ENCODE results near the gene SPATA31E1. TPM values are rescaled to one million over a fixed set of nuclear protein-coding genes. Genes with fewer than 3 reads are reported as not detected.

Gene SPATA31E1
- 0.01 TPM for polyA plus RNA-seq (2013, experiment 1 of 2)
- 0.03 TPM for polyA plus RNA-seq (2013, experiment 2 of 2)

DNA sequence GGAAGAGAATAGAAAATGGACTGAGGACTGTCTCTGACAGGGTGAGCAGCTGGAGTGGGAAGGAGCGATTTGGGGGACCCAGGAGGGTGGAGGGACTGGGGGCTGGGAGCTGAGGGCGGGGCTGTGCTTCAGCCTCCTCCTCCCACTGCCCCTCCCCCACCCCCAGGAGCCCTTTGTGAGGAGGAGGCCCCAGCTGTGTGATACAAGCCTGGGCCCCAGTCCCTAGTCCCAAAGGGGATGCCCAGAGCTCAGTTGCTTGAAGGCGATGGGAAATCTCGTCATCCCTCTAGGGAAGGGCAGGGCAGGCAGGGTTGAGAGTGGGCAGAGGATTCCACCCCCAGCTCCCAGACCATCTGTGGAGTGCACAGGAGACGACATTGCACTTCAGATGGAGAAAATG is at the start of gene SPATA31E1:
SPATA31E1 (plus strand) TSS at position 251 of the 400 bp plus-strand sequence; CDS start at position 266, 15 bp downstream.
- no peak within 1 kb of the TSS for H2AFZ ChIP-seq (ENCODE audit: low read length)
- peak within 1 kb of the TSS; percentile 60 for H2BK15ac ChIP-seq (ENCODE audit: low read length)
- no peaks in the 10 kb centered on the region for H3K27me3 ChIP-seq (ENCODE audit: control insufficient read depth in 3 of 3, insufficient read depth in 3 of 3, low read depth in 1 of 3, low read length in 3 of 3)
- H3K18ac ChIP-seq (ENCODE audit: low read length), result no peak within 1 kb of the TSS
- no peak within 1 kb of the TSS for H3K27ac ChIP-seq (replicated peaks; ENCODE audit: low read length)
- no CpG with 5 or more reads among the region's 5 CpGs for WGBS, 2 donors (ENCODE audit: extremely low coverage in 2 of 2, insufficient read length in 2 of 2, insufficient replicate concordance in 1 of 2)
- peak within 1 kb of the TSS; percentile 6 for H2AK5ac ChIP-seq (ENCODE audit: low read depth, low read length)
- peak within 1 kb of the TSS; percentile 7 for H2BK5ac ChIP-seq (ENCODE audit: low read length)
- no peak within 1 kb of the TSS for H3K9ac ChIP-seq (ENCODE audit: low read depth, low read length, poor library complexity)
- no peak within 1 kb of the TSS for H3K4ac ChIP-seq (ENCODE audit: low read length)
- peaks cover 0 to 5% of the 10 kb centered on the region in 2 donors for H3K4me1 ChIP-seq (ENCODE audit: control insufficient read depth in 2 of 2, insufficient read depth in 1 of 2, low read depth in 1 of 2, low read length in 2 of 2)
- H4K91ac ChIP-seq (ENCODE audit: low read depth, low read length, poor library complexity), result no peak within 1 kb of the TSS
- no peak within 1 kb of the TSS for H3K23ac ChIP-seq (ENCODE audit: low read depth, low read length, poor library complexity)
- no peak within 1 kb of the TSS for H3K4me3 ChIP-seq (ENCODE audit: low read length in 2 of 2)
- H4K8ac ChIP-seq (ENCODE audit: low read depth, low read length), result no peak within 1 kb of the TSS
- H2BK120ac ChIP-seq (ENCODE audit: low read depth, low read length), result no peak within 1 kb of the TSS
- H3K4me2 ChIP-seq (ENCODE audit: insufficient read depth, low read length, poor library complexity, severe bottlenecking), result no peak within 1 kb of the TSS
- H3K9me3 ChIP-seq (replicated peaks in 1 of 2; ENCODE audit: control insufficient read depth in 2 of 2, insufficient read depth in 1 of 2, low read depth in 1 of 2, low read length in 2 of 2), result no peaks in the 10 kb centered on the region
- H3K36me3 ChIP-seq (replicated peaks in 1 of 2; ENCODE audit: control insufficient read depth in 2 of 2, insufficient read depth in 2 of 2, low read length in 2 of 2), result no peaks in the 10 kb centered on the region
- H3K79me1 ChIP-seq (ENCODE audit: low read depth, low read length), result no peaks in the 10 kb centered on the region
- DNase-seq (ENCODE audit: low spot score), result no peak
- H2BK12ac ChIP-seq (ENCODE audit: low read length), result no peak within 1 kb of the TSS
- H3K14ac ChIP-seq (ENCODE audit: low read length), result no peak within 1 kb of the TSS

- no CpG with 5 or more reads among the region's 14 CpGs for WGBS, 2 donors (ENCODE audit: extremely low coverage in 2 of 2, insufficient read length in 2 of 2, insufficient replicate concordance in 1 of 2)
- no peak for DNase-seq (ENCODE audit: low spot score)
Measured at GRCh38 chr9:87834357-87834756, 48.3 kb upstream of the SPATA31E1 start.

GRCh38 chr9:87836536-87836935 is 46.1 kb upstream of the SPATA31E1 start:
- no peak overlapping the region for H2BK15ac ChIP-seq (ENCODE audit: low read length)
- no peak overlapping the region for H4K91ac ChIP-seq (ENCODE audit: low read depth, low read length, poor library complexity)
- no peak overlapping the region for H3K27ac ChIP-seq (replicated peaks; ENCODE audit: low read length)
- H3K4me1 ChIP-seq (ENCODE audit: control insufficient read depth in 2 of 2, insufficient read depth in 1 of 2, low read depth in 1 of 2, low read length in 2 of 2), result peaks cover 0 to 2% of the 10 kb centered on the region in 2 donors
- H3K36me3 ChIP-seq (replicated peaks in 1 of 2; ENCODE audit: control insufficient read depth in 2 of 2, insufficient read depth in 2 of 2, low read length in 2 of 2), result no peaks in the 10 kb centered on the region
- no peak overlapping the region for H2BK12ac ChIP-seq (ENCODE audit: low read length)
- H3K18ac ChIP-seq (ENCODE audit: low read length), result no peak overlapping the region
- no peak overlapping the region for H2AFZ ChIP-seq (ENCODE audit: low read length)
- no peak overlapping the region for H3K4ac ChIP-seq (ENCODE audit: low read length)
- WGBS, 2 donors (ENCODE audit: extremely low coverage in 2 of 2, insufficient read length in 2 of 2, insufficient replicate concordance in 1 of 2), result no CpG with 5 or more reads among the region's 5 CpGs
- H2BK5ac ChIP-seq (ENCODE audit: low read length), result no peak overlapping the region
- no peak overlapping the region for H3K14ac ChIP-seq (ENCODE audit: low read length)
- no peaks in the 10 kb centered on the region for H3K9me3 ChIP-seq (replicated peaks in 1 of 2; ENCODE audit: control insufficient read depth in 2 of 2, insufficient read depth in 1 of 2, low read depth in 1 of 2, low read length in 2 of 2)
- no peak overlapping the region for H3K4me2 ChIP-seq (ENCODE audit: insufficient read depth, low read length, poor library complexity, severe bottlenecking)
- no peak overlapping the region for H3K23ac ChIP-seq (ENCODE audit: low read depth, low read length, poor library complexity)
- no peak overlapping the region for H2BK120ac ChIP-seq (ENCODE audit: low read depth, low read length)
- no peak overlapping the region for H3K4me3 ChIP-seq (ENCODE audit: low read length in 2 of 2)
- H3K27me3 ChIP-seq (ENCODE audit: control insufficient read depth in 3 of 3, insufficient read depth in 3 of 3, low read depth in 1 of 3, low read length in 3 of 3), result no peaks in the 10 kb centered on the region
- no peak for DNase-seq (ENCODE audit: low spot score)
- H3K9ac ChIP-seq (ENCODE audit: low read depth, low read length, poor library complexity), result no peak overlapping the region
- no peak overlapping the region for H2AK5ac ChIP-seq (ENCODE audit: low read depth, low read length)
- H3K79me1 ChIP-seq (ENCODE audit: low read depth, low read length), result no peaks in the 10 kb centered on the region
- no peak overlapping the region for H4K8ac ChIP-seq (ENCODE audit: low read depth, low read length)

More at GRCh38 chr9:87834357-87834756, 48.3 kb upstream of the SPATA31E1 start:
- peak overlapping the region; percentile 58 for H3K18ac ChIP-seq (ENCODE audit: low read length)
- no peaks in the 10 kb centered on the region for H3K79me1 ChIP-seq (ENCODE audit: low read depth, low read length)
- H3K23ac ChIP-seq (ENCODE audit: low read depth, low read length, poor library complexity), result no peak overlapping the region
- H2BK15ac ChIP-seq (ENCODE audit: low read length), result no peak overlapping the region
- H4K91ac ChIP-seq (ENCODE audit: low read depth, low read length, poor library complexity), result no peak overlapping the region
- no peak overlapping the region for H3K9ac ChIP-seq (ENCODE audit: low read depth, low read length, poor library complexity)
- no peaks in the 10 kb centered on the region for H3K36me3 ChIP-seq (replicated peaks in 1 of 2; ENCODE audit: control insufficient read depth in 2 of 2, insufficient read depth in 2 of 2, low read length in 2 of 2)
- H3K14ac ChIP-seq (ENCODE audit: low read length), result no peak overlapping the region
- no peak overlapping the region for H2BK120ac ChIP-seq (ENCODE audit: low read depth, low read length)
- no peak overlapping the region for H2BK5ac ChIP-seq (ENCODE audit: low read length)
- H3K27me3 ChIP-seq (ENCODE audit: control insufficient read depth in 3 of 3, insufficient read depth in 3 of 3, low read depth in 1 of 3, low read length in 3 of 3), result peaks cover 0 to 4% (median 0%) of the 10 kb centered on the region in 3 experiments
- H3K4ac ChIP-seq (ENCODE audit: low read length), result no peak overlapping the region
- peaks cover 0 to 4% of the 10 kb centered on the region in 2 donors for H3K4me1 ChIP-seq (ENCODE audit: control insufficient read depth in 2 of 2, insufficient read depth in 1 of 2, low read depth in 1 of 2, low read length in 2 of 2)
- no peak overlapping the region for H2AK5ac ChIP-seq (ENCODE audit: low read depth, low read length)
- H2AFZ ChIP-seq (ENCODE audit: low read length), result no peak overlapping the region
- H3K4me2 ChIP-seq (ENCODE audit: insufficient read depth, low read length, poor library complexity, severe bottlenecking), result no peak overlapping the region
- peaks cover 0 to 2% of the 10 kb centered on the region in 2 donors for H3K9me3 ChIP-seq (replicated peaks in 1 of 2; ENCODE audit: control insufficient read depth in 2 of 2, insufficient read depth in 1 of 2, low read depth in 1 of 2, low read length in 2 of 2)
- no peak overlapping the region for H2BK12ac ChIP-seq (ENCODE audit: low read length)
- H3K4me3 ChIP-seq (ENCODE audit: low read length in 2 of 2), result no peak overlapping the region
- H4K8ac ChIP-seq (ENCODE audit: low read depth, low read length), result no peak overlapping the region
- H3K27ac ChIP-seq (replicated peaks; ENCODE audit: low read length), result no peak overlapping the region

DNA sequence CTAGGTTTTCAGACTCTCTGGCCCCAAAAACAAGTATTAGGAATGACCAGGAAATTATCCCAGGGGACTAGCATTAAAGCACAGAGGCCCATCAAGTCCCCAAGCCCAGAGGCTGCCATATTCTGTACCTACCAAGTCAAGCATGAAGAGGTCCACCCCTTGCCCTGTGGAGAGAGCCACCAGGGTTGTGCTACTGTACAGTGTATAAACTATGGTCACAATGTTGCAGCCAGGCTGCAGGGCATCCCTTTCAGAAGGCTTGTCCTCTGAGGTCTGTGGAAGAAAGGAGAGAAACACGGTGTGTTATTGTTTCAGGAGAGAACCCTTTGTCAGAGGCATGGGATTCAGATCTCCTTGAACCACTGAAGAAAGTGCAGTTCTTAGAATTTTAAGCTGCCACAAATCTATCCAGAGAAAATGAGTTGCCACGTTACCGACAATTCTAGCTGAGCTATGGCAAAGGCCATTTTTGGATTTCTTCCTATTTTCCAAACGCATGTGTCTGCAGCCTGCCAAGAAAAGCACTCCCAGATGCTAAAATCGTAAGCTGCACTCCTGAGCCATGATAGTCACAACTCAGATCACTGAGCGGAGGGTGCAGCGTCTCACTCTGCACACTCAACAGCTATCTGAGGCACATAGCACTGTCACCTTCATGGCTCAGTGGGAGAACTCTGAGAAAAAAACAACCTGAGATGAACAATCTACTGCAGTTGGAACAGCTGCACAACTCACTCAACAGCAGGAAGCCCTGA is 45.5 kb upstream of the SPATA31E1 start:
- no peak for DNase-seq (ENCODE audit: low spot score)

More for the DNA sequence above, 45.5 kb upstream of the SPATA31E1 start:
- H2BK12ac ChIP-seq (ENCODE audit: low read length), result no peak overlapping the region
- H3K23ac ChIP-seq (ENCODE audit: low read depth, low read length, poor library complexity), result no peak overlapping the region
- H3K27ac ChIP-seq (replicated peaks; ENCODE audit: low read length), result no peak overlapping the region
- no peaks in the 10 kb centered on the region for H3K9me3 ChIP-seq (replicated peaks in 1 of 2; ENCODE audit: control insufficient read depth in 2 of 2, insufficient read depth in 1 of 2, low read depth in 1 of 2, low read length in 2 of 2)
- H2BK15ac ChIP-seq (ENCODE audit: low read length), result no peak overlapping the region
- no peak overlapping the region for H3K18ac ChIP-seq (ENCODE audit: low read length)
- H4K91ac ChIP-seq (ENCODE audit: low read depth, low read length, poor library complexity), result no peak overlapping the region
- no peak overlapping the region for H2AK5ac ChIP-seq (ENCODE audit: low read depth, low read length)
- no peak overlapping the region for H3K9ac ChIP-seq (ENCODE audit: low read depth, low read length, poor library complexity)
- no peak overlapping the region for H2BK5ac ChIP-seq (ENCODE audit: low read length)
- no peak overlapping the region for H3K4me3 ChIP-seq (ENCODE audit: low read length in 2 of 2)
- no peaks in the 10 kb centered on the region for H3K36me3 ChIP-seq (replicated peaks in 1 of 2; ENCODE audit: control insufficient read depth in 2 of 2, insufficient read depth in 2 of 2, low read length in 2 of 2)
- no peak overlapping the region for H2AFZ ChIP-seq (ENCODE audit: low read length)
- H2BK120ac ChIP-seq (ENCODE audit: low read depth, low read length), result no peak overlapping the region
- H3K4ac ChIP-seq (ENCODE audit: low read length), result no peak overlapping the region
- H3K4me1 ChIP-seq (ENCODE audit: control insufficient read depth in 2 of 2, insufficient read depth in 1 of 2, low read depth in 1 of 2, low read length in 2 of 2), result peaks cover 0 to 2% of the 10 kb centered on the region in 2 donors
- H3K79me1 ChIP-seq (ENCODE audit: low read depth, low read length), result no peaks in the 10 kb centered on the region
- no peak overlapping the region for H4K8ac ChIP-seq (ENCODE audit: low read depth, low read length)
- no peak overlapping the region for H3K4me2 ChIP-seq (ENCODE audit: insufficient read depth, low read length, poor library complexity, severe bottlenecking)
- no peaks in the 10 kb centered on the region for H3K27me3 ChIP-seq (ENCODE audit: control insufficient read depth in 3 of 3, insufficient read depth in 3 of 3, low read depth in 1 of 3, low read length in 3 of 3)
- WGBS, 2 donors (ENCODE audit: extremely low coverage in 2 of 2, insufficient read length in 2 of 2, insufficient replicate concordance in 1 of 2), result no CpG with 5 or more reads among the region's 7 CpGs
- H3K14ac ChIP-seq (ENCODE audit: low read length), result no peak overlapping the region
